Measurements from ENCODE around the gene TMEM97.
A peak's percentile ranks its signal among the peaks of the same experiment; 100 is the strongest.

TMEM97 gene

DNA sequence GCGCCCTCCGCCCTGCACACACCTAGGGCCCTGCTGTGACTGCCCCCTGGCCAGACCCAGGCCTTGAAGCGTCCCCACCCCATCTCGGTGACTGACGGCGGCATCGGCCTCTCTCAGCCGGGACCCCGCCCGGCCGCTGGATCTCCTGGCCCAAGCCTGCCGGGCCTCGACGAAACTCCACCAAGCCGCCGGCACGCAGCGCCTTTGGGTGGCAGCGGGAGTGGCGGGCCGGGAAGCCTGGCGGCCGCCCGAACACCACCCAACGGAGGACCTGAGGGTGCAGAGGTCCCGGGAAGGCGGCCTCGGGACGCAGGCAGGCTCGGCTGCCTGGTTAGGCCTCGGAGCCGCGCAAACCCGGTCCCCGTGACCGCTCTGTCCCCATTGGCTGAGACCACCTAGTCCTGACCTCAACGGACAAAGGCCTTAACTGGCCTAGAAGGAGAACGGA, 12.0 kb upstream of the TMEM97 start:
- no peaks in the 10 kb centered on the region for H3K27me3 ChIP-seq
- no peak for DNase-seq
- no peaks in the 10 kb centered on the region for H3K36me3 ChIP-seq
- H3K4me3 ChIP-seq (ENCODE audit: low read depth, low read length): no peak overlapping the region
- H3K4me1 ChIP-seq: no peaks in the 10 kb centered on the region
- no peaks in the 10 kb centered on the region for H3K9me3 ChIP-seq
- no peak for TF ChIP-seq CTCF (IDR thresholded peaks at IDR 0.05; ENCODE audit: low read depth, low read length)

DNA sequence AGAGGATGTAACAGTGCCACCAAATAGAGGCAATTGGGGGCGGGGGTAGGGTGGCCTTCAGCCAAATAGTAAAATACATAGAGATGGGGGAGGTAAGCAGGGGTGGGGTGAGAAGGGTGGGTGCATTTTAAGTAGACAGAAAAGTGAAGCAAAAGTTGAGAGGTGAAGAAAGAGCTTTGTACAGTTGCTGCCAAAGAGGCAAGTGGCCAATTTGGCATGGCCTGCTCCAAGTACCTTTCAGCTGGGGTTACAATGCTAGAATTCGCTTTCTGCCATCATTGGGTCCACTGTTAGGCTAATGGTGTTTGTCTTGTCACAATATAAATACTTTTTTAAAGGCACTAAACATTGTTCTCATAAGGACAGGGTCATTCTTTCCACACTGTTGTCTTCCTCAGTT, 5.2 kb upstream of the TMEM97 start:
- DNase-seq: no peak
- Histone ChIP-seq H3K9me3 (no peaks in the 10 kb centered on the region), H3K4me3 (ENCODE audit: low read depth, low read length) (no peak overlapping the region), H3K36me3 (no peaks in the 10 kb centered on the region), H3K4me1 (no peaks in the 10 kb centered on the region; the same call in 1 of the 2 replicates), H3K27me3 (no peaks in the 10 kb centered on the region)
- no peak for TF ChIP-seq CTCF (IDR thresholded peaks at IDR 0.05; ENCODE audit: low read depth, low read length)

DNA sequence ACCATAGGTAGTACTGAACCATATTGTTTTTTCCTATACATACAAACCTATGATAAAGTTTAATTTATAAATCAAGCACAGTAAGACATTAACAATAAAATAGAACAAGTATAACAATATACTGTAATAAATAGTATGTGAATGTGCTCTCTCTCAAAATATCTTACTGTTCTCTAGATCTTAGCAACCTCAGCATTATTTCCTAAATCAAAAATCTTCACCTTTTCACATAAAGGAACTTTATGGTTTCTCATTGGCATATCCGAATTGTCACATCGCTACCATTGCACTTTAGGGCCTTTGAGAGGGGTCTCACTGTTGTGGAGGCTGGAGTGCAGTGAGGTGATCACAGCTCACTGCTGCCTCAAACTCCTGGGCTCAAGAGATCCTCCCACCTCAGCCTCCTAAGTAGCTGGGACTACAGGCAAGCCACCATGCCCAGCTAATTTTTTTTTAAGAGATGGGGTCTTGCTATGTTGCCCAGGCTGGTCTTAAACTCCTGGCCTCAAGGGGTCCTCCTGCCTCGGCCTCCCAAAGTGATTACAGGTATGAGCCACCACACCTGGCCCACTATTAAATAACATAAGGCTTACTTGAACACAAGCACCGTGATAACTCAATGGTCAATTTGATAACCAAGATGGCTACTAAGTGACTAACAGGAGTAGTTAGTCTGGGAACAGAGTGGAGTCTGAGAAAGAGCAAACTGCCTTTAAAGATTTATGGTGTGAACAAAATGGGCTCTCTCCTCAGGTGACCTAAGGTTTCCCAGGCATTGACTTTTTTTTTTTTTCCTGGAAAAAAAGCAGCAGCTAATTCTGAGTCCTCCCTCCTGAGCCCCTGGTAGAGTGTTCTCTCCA, 2.9 kb upstream of the TMEM97 start:
- no peaks in the 10 kb centered on the region; the same call in 1 of the 2 replicates for H3K4me1 ChIP-seq
- DNase-seq: no peak

GRCh38 chr17:28317099-28317965, 1.7 kb upstream of the TMEM97 start:
- Histone ChIP-seq H3K4me1 (no peaks in the 10 kb centered on the region; the same call in 1 of the 2 replicates), H3K4me3 (ENCODE audit: low read depth, low read length) (peak overlapping the region; percentile 61), H3K27me3 (no peaks in the 10 kb centered on the region), H3K9me3 (no peaks in the 10 kb centered on the region), H3K36me3 (peaks cover 4% of the 10 kb centered on the region)
- DNase-seq: no peak
- TF ChIP-seq CTCF (IDR thresholded peaks at IDR 0.05; ENCODE audit: low read depth, low read length): no peak

More for the DNA sequence above, 2.9 kb upstream of the TMEM97 start:
- Histone ChIP-seq H3K4me3 (ENCODE audit: low read depth, low read length) (no peak overlapping the region), H3K9me3 (no peaks in the 10 kb centered on the region), H3K27me3 (no peaks in the 10 kb centered on the region), H3K36me3 (peaks cover 4% of the 10 kb centered on the region; the same call in 1 of the 2 replicates)
- no peak for TF ChIP-seq CTCF (IDR thresholded peaks at IDR 0.05; ENCODE audit: low read depth, low read length)

- Histone ChIP-seq H3K4me3 (ENCODE audit: low read depth, low read length) (peak overlapping the region; percentile 61), H3K36me3 (peaks cover 4% of the 10 kb centered on the region), H3K4me1 (no peaks in the 10 kb centered on the region; the same call in 1 of the 2 replicates), H3K27me3 (no peaks in the 10 kb centered on the region), H3K9me3 (no peaks in the 10 kb centered on the region)
- DNase-seq: peak; percentile 16
- no peak for TF ChIP-seq CTCF (IDR thresholded peaks at IDR 0.05; ENCODE audit: low read depth, low read length)
These were observed 838 bp upstream of the TMEM97 start for GRCh38 chr17:28317966-28318758.

All from BE2C (cell line).